GM23338 (cell line): ENCODE results near the gene KHSRP.

Experiments used
- CREB1 ChIP-seq: fragments of 250-450 bp; sonication (Bioruptor Pico); IDR thresholded peaks from 2 replicates; pipeline ENCODE4 v1.5.0; 2020; ENCODE audit warnings: low read depth, mild to moderate bottlenecking, moderate library complexity
- EZH2phosphoT487 ChIP-seq: fragments of 200-600 bp; sonication (generic); IDR thresholded peaks from one replicate; pipeline ENCODE4 v1.8.1; 2018; ENCODE audit warnings: antibody characterized with exemption; ENCODE audit not compliant: unreplicated experiment
- POLR2AphosphoS5 ChIP-seq: IDR thresholded peaks from 2 replicates; pipeline ENCODE4 v1.6.1; 2016; ENCODE audit warnings: antibody characterized with exemption, low read depth
- TF ChIP-seq, protein P1 (sequence below), 2 experiments: fragments of 200-600 bp in 1 of 2; sonication (generic) in 1 of 2; conservative IDR thresholded peaks; 2 replicates each; pipeline versions ENCODE4 v1.5.1 to v1.6.1; 2016 to 2017; ENCODE audit warnings: antibody characterized with exemption in 2 of 2, low read depth in 2 of 2, mild to moderate bottlenecking in 2 of 2, moderate library complexity in 1 of 2
- TF ChIP-seq, protein P2 (sequence below): IDR thresholded peaks from 2 replicates; pipeline ENCODE4 v1.6.1; 2016; ENCODE audit warnings: antibody characterized with exemption

DNA sequence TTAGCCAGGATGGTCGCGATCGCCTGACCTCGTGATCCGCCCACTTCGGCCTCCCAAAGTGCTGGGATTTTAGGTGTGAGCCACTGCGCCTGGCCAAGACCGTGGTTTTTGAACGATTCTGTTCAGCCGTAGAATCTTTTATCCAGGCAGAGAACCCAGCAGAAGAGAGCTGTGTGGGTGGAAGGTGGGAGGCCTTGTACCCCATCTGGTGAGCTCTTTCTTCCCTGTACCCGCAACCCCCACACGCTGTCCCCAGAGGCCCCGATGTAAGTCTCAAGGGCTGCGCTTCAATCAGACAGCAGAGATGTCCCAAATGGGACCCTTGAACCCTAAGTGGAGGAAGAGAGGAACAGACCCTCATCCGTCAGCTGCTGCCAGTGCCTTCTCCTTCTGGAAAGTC, 31.3 kb upstream of the KHSRP start:
- TF ChIP-seq POLR2AphosphoS5 = no peak
- TF ChIP-seq, protein P1, sequence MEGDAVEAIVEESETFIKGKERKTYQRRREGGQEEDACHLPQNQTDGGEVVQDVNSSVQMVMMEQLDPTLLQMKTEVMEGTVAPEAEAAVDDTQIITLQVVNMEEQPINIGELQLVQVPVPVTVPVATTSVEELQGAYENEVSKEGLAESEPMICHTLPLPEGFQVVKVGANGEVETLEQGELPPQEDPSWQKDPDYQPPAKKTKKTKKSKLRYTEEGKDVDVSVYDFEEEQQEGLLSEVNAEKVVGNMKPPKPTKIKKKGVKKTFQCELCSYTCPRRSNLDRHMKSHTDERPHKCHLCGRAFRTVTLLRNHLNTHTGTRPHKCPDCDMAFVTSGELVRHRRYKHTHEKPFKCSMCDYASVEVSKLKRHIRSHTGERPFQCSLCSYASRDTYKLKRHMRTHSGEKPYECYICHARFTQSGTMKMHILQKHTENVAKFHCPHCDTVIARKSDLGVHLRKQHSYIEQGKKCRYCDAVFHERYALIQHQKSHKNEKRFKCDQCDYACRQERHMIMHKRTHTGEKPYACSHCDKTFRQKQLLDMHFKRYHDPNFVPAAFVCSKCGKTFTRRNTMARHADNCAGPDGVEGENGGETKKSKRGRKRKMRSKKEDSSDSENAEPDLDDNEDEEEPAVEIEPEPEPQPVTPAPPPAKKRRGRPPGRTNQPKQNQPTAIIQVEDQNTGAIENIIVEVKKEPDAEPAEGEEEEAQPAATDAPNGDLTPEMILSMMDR (conservative IDR thresholded peaks at IDR 0.05; ENCODE audit: low read depth in 2 of 2) = no peak
- TF ChIP-seq, protein P2, sequence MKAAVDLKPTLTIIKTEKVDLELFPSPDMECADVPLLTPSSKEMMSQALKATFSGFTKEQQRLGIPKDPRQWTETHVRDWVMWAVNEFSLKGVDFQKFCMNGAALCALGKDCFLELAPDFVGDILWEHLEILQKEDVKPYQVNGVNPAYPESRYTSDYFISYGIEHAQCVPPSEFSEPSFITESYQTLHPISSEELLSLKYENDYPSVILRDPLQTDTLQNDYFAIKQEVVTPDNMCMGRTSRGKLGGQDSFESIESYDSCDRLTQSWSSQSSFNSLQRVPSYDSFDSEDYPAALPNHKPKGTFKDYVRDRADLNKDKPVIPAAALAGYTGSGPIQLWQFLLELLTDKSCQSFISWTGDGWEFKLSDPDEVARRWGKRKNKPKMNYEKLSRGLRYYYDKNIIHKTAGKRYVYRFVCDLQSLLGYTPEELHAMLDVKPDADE = no peak
- no peak for TF ChIP-seq CREB1
- TF ChIP-seq EZH2phosphoT487 = no peak
